ENCODE measurements around the gene SUCLG2. TPM values are rescaled to one million over a fixed set of nuclear protein-coding genes. Genes with fewer than 3 reads are reported as not detected.

SUCLG2 gene
- polyA plus RNA-seq, 1 donor (not counting 4 experiments of a cell fraction or from before 2014, with no cell fraction given) = 26.7 TPM

DNA sequence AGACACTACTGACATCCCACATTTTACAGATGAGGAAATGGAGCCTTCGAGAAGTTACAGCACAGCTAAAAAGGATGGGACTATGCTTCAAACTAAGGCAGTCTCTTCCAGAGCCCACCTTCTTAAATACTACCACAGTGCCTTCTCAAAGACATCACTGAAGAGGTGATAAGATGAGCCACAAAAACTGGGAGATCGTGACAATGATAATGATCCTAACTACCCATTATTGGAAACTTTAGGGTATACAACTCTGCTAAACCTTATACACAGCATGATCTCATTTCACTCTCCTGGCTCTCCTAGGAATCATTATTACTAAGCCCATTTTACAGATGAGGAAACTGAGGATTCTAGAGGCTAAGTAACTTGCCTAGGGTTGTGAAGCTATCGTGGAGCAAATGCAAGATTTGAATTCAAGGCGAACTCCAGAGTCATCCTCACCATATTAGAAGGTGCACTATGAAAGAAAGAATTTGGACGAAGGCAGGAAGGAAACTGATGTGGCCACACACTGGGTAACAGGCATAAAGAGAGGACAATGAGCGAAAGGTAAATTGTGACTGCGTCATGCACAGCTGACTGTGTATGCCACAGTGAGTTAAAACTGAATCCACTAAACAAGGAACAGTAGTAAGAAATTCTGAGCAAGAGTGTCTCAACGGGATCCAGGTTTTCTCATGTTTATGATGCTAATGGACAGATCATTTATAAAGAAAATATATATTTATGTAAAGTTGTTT is 55.4 kb downstream of the SUCLG2 start:
- Histone ChIP-seq H3K79me2 (ENCODE audit: control insufficient read depth, insufficient read depth, low read length) (peaks cover 3% of the 10 kb centered on the region), H3K4me2 (ENCODE audit: control insufficient read depth, extremely low read depth, insufficient read depth, low read depth, low read length) (no peak overlapping the region), H2AFZ (ENCODE audit: control insufficient read depth, low read length) (no peak overlapping the region), H3K36me3 (ENCODE audit: control insufficient read depth in 2 of 2, extremely low read depth in 1 of 2, insufficient read depth in 2 of 2, low read length in 2 of 2) (peaks cover 0 to 4% of the 10 kb centered on the region in 2 experiments), H3K9me1 (ENCODE audit: control insufficient read depth, extremely low read depth, insufficient read depth, low read length) (no peaks in the 10 kb centered on the region), H3K4me3 (ENCODE audit: control insufficient read depth in 2 of 3, extremely low read depth in 1 of 3, insufficient read depth in 2 of 3, low read depth in 1 of 3, low read length in 3 of 3) (no peak overlapping the region), H4K20me1 (ENCODE audit: control insufficient read depth, extremely low read depth, insufficient read depth, low read length) (no peaks in the 10 kb centered on the region), H3K9ac (ENCODE audit: control insufficient read depth, extremely low read depth, insufficient read depth, low read length) (no peak overlapping the region), H3K27ac (ENCODE audit: control insufficient read depth, insufficient read depth, low read length) (no peak overlapping the region), H3K9me3 (ENCODE audit: control insufficient read depth, low read depth, low read length) (no peaks in the 10 kb centered on the region), H3K27me3 (ENCODE audit: control insufficient read depth, extremely low read depth, insufficient read depth, low read length) (no peaks in the 10 kb centered on the region), H3K4me1 (ENCODE audit: control insufficient read depth, extremely low read depth, insufficient read depth, low read length) (no peaks in the 10 kb centered on the region)
- DNase-seq (ENCODE audit: low read depth, low spot score) (no peak), FAIRE-seq (no peak)
- TF ChIP-seq EZH2 (IDR thresholded peaks at IDR 0.05; ENCODE audit: low read length) = no peak
- TF ChIP-seq, protein P1, sequence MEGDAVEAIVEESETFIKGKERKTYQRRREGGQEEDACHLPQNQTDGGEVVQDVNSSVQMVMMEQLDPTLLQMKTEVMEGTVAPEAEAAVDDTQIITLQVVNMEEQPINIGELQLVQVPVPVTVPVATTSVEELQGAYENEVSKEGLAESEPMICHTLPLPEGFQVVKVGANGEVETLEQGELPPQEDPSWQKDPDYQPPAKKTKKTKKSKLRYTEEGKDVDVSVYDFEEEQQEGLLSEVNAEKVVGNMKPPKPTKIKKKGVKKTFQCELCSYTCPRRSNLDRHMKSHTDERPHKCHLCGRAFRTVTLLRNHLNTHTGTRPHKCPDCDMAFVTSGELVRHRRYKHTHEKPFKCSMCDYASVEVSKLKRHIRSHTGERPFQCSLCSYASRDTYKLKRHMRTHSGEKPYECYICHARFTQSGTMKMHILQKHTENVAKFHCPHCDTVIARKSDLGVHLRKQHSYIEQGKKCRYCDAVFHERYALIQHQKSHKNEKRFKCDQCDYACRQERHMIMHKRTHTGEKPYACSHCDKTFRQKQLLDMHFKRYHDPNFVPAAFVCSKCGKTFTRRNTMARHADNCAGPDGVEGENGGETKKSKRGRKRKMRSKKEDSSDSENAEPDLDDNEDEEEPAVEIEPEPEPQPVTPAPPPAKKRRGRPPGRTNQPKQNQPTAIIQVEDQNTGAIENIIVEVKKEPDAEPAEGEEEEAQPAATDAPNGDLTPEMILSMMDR (optimal IDR thresholded peaks at IDR 0.05 in 1 of 3, IDR thresholded peaks at IDR 0.05 in 1 of 3, conservative IDR thresholded peaks at IDR 0.05 in 1 of 3; ENCODE audit: extremely low read depth in 1 of 3, insufficient read depth in 2 of 3, low read length in 3 of 3) = no peak
- dilution Hi-C loops (cut with MboI; ENCODE audit: extremely low pct_ligation_motif_present, low sequenced_read_pairs) = no loop called here

DNA sequence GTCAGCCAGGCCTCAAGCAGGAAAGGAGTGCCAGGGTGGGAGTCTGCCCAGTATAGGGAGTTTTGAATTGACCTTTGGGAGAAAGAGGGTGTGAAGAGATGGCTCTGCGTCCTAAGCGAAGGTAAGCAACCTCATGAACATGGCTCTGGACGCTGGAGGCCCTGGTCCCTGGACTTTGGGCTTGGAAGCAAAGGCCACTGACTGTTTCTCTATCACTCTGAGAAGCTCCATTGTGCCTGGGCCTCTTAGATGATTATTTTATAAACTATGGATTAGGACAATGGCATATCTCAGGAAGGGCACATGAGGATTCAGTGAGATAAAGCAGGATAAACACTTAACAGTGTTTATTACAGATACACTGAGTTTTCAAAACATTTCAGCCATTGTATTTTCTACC is 59.0 kb downstream of the SUCLG2 start:
- Histone ChIP-seq H3K27me3 (ENCODE audit: control insufficient read depth, extremely low read depth, insufficient read depth, low read length) (no peaks in the 10 kb centered on the region), H3K79me2 (ENCODE audit: control insufficient read depth, insufficient read depth, low read length) (no peaks in the 10 kb centered on the region), H4K20me1 (ENCODE audit: control insufficient read depth, extremely low read depth, insufficient read depth, low read length) (peaks cover 3% of the 10 kb centered on the region), H3K4me1 (ENCODE audit: control insufficient read depth, extremely low read depth, insufficient read depth, low read length) (no peaks in the 10 kb centered on the region), H3K4me2 (ENCODE audit: control insufficient read depth, extremely low read depth, insufficient read depth, low read depth, low read length) (no peak overlapping the region), H3K27ac (ENCODE audit: control insufficient read depth, insufficient read depth, low read length) (no peak overlapping the region), H3K9ac (ENCODE audit: control insufficient read depth, extremely low read depth, insufficient read depth, low read length) (no peak overlapping the region), H2AFZ (ENCODE audit: control insufficient read depth, low read length) (no peak overlapping the region), H3K9me3 (ENCODE audit: control insufficient read depth, low read depth, low read length) (no peaks in the 10 kb centered on the region), H3K9me1 (ENCODE audit: control insufficient read depth, extremely low read depth, insufficient read depth, low read length) (no peaks in the 10 kb centered on the region), H3K36me3 (ENCODE audit: control insufficient read depth in 2 of 2, extremely low read depth in 1 of 2, insufficient read depth in 2 of 2, low read length in 2 of 2) (peaks cover 0 to 4% of the 10 kb centered on the region in 2 experiments), H3K4me3 (ENCODE audit: control insufficient read depth in 2 of 3, extremely low read depth in 1 of 3, insufficient read depth in 2 of 3, low read depth in 1 of 3, low read length in 3 of 3) (no peak overlapping the region)
- dilution Hi-C loops (cut with MboI; ENCODE audit: extremely low pct_ligation_motif_present, low sequenced_read_pairs) = no loop called here
- TF ChIP-seq EZH2 (IDR thresholded peaks at IDR 0.05; ENCODE audit: low read length) = no peak
- TF ChIP-seq, protein P1 (optimal IDR thresholded peaks at IDR 0.05 in 1 of 3, IDR thresholded peaks at IDR 0.05 in 1 of 3, conservative IDR thresholded peaks at IDR 0.05 in 1 of 3; ENCODE audit: extremely low read depth in 1 of 3, insufficient read depth in 2 of 3, low read length in 3 of 3) = no peak
- DNase-seq (ENCODE audit: low read depth, low spot score) (no peak), FAIRE-seq (no peak)
